Measurements from ENCODE around the gene PRICKLE2. TPM values are rescaled to one million over a fixed set of nuclear protein-coding genes. Genes with fewer than 3 reads are reported as not detected.

PRICKLE2 gene
- total and polyA plus RNA-seq, 3 donors from 2014 or later, result 5.5 to 10.1 (median 9.1) TPM

- H3K27ac ChIP-seq, result peak overlapping the region in 1 of 2 donors; percentile 39
- H3K9me3 ChIP-seq, result no peaks in the 10 kb centered on the region
- WGBS, 2 donors, result 62 to 66% methylated on average over 14 of the region's 14 CpGs
- H3K4me1 ChIP-seq, result no peaks in the 10 kb centered on the region
- TF ChIP-seq, protein P1, sequence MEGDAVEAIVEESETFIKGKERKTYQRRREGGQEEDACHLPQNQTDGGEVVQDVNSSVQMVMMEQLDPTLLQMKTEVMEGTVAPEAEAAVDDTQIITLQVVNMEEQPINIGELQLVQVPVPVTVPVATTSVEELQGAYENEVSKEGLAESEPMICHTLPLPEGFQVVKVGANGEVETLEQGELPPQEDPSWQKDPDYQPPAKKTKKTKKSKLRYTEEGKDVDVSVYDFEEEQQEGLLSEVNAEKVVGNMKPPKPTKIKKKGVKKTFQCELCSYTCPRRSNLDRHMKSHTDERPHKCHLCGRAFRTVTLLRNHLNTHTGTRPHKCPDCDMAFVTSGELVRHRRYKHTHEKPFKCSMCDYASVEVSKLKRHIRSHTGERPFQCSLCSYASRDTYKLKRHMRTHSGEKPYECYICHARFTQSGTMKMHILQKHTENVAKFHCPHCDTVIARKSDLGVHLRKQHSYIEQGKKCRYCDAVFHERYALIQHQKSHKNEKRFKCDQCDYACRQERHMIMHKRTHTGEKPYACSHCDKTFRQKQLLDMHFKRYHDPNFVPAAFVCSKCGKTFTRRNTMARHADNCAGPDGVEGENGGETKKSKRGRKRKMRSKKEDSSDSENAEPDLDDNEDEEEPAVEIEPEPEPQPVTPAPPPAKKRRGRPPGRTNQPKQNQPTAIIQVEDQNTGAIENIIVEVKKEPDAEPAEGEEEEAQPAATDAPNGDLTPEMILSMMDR (IDR thresholded peaks at IDR 0.05), result no peak
- no peak for TF ChIP-seq POLR2A (IDR thresholded peaks at IDR 0.05)
- DNase-seq, result peak; percentile 29
- intact Hi-C loops (cut with DNase I; ENCODE audit: low total_unique reads), result no loop called here
- no peaks in the 10 kb centered on the region for H3K36me3 ChIP-seq (ENCODE audit: low read depth, missing control alignments)
- H3K4me3 ChIP-seq, result no peak overlapping the region
- H3K27me3 ChIP-seq, result no peaks in the 10 kb centered on the region
Measured at GRCh38 chr3:64207289-64208080, 17.8 kb downstream of the PRICKLE2 start.

GRCh38 chr3:64203969-64204908, 21.0 kb downstream of the PRICKLE2 start:
- no peak for DNase-seq
- Histone ChIP-seq H3K9me3 (no peaks in the 10 kb centered on the region), H3K27ac (no peak overlapping the region), H3K36me3 (ENCODE audit: low read depth, missing control alignments) (no peaks in the 10 kb centered on the region), H3K27me3 (no peaks in the 10 kb centered on the region), H3K4me3 (no peak overlapping the region), H3K4me1 (no peaks in the 10 kb centered on the region)
- intact Hi-C loops (cut with DNase I; ENCODE audit: low total_unique reads), result no loop called here
- TF ChIP-seq POLR2A (IDR thresholded peaks at IDR 0.05), result no peak
- TF ChIP-seq, protein P1 (IDR thresholded peaks at IDR 0.05), result no peak
- 88 to 90% methylated on average over 7 of the region's 7 CpGs for WGBS, 2 donors

DNA sequence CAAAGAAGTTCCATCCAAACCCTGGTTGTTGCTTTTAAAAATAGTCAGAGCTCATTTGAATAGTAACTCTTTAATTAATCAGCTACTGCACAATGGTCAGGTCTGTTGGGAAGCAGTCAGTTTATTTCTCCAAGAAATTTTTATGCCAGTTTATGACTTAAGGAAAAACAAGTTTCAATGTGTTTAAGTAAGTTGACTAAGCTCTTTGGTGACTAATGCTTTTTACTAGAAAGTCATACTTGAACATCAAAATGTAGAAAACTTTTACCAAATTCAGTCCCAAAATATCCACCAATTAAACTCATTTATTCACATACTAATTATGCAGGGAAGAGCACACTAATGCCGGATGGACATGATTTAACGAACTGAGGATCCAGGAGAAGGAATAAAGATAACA, 22.1 kb downstream of the PRICKLE2 start:
- no peak overlapping the region for H3K27ac ChIP-seq
- intact Hi-C loops (cut with DNase I; ENCODE audit: low total_unique reads), result no loop called here

DNA sequence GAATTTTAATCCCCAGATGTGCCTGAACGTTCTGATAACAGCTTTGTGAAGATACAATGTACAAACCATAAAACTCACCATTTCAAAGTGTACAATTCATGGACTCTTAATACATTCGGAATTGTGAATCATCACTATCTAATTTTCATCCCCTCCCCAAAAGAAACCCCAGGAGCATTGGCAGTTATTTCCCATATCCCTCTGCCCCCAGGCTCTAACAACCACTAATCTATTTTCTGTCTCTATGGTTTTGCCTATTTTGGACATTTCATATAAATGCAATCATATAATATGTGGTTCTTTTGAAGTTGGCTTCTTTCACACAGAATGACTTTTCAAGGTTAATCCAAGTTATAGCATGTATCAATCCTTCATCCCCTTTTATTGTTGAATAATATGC, 25.3 kb downstream of the PRICKLE2 start:
- TF ChIP-seq POLR2A (IDR thresholded peaks at IDR 0.05), result no peak
- TF ChIP-seq, protein P1 (IDR thresholded peaks at IDR 0.05), result no peak
- intact Hi-C loops (cut with DNase I; ENCODE audit: low total_unique reads), result no loop called here
- Histone ChIP-seq H3K36me3 (ENCODE audit: low read depth, missing control alignments) (no peaks in the 10 kb centered on the region), H3K27ac (no peak overlapping the region), H3K4me1 (no peaks in the 10 kb centered on the region), H3K9me3 (no peaks in the 10 kb centered on the region), H3K27me3 (no peaks in the 10 kb centered on the region), H3K4me3 (no peak overlapping the region)
- no peak for DNase-seq
- 66 to 70% methylated on average over 2 of the region's 2 CpGs for WGBS, 2 donors

More for the DNA sequence above, 22.1 kb downstream of the PRICKLE2 start:
- Histone ChIP-seq H3K36me3 (ENCODE audit: low read depth, missing control alignments) (no peaks in the 10 kb centered on the region), H3K4me1 (no peaks in the 10 kb centered on the region), H3K9me3 (no peaks in the 10 kb centered on the region), H3K27me3 (no peaks in the 10 kb centered on the region), H3K4me3 (no peak overlapping the region)
- WGBS, 2 donors, result 79 to 92% methylated on average over 2 of the region's 2 CpGs
- DNase-seq, result no peak
- TF ChIP-seq POLR2A (IDR thresholded peaks at IDR 0.05), result no peak
- TF ChIP-seq, protein P1 (IDR thresholded peaks at IDR 0.05), result no peak

Data from testis (tissue), 3 donors.